OCI-LY7 (cell line): Measurements from ENCODE around the gene VIPR2.

Experiments used
- CTCF ChIP-seq: fragments of 200-600 bp; sonication (generic); conservative IDR thresholded peaks from 2 replicates; pipeline ENCODE4 v1.5.1; 2014; ENCODE audit warnings: mild to moderate bottlenecking, antibody characterized with exemption, low read length, moderate library complexity, mixed read lengths
- EZH2phosphoT487 ChIP-seq: fragments of 200-600 bp; sonication (generic); IDR thresholded peaks from 2 replicates; pipeline ENCODE4 v1.6.1; 2018; ENCODE audit warnings: low read depth, borderline replicate concordance, mild to moderate bottlenecking, mixed run types, antibody characterized with exemption, low read length, moderate library complexity, mixed read lengths

GRCh38 chr7:159141167-159141566, 3.5 kb downstream of the VIPR2 start:
- no peak for TF ChIP-seq CTCF
- no peak for TF ChIP-seq EZH2phosphoT487
